HG03442 (cell line): ENCODE results near the gene FMNL2.

Experiments
- ATAC-seq: cut with Tn5 transposase; IDR thresholded peaks from one replicate; pipeline ENCODE4 v1.9.1; 2021; ENCODE audit warnings: mild to moderate bottlenecking, moderate library complexity; ENCODE audit not compliant: unreplicated experiment

Gene FMNL2

DNA sequence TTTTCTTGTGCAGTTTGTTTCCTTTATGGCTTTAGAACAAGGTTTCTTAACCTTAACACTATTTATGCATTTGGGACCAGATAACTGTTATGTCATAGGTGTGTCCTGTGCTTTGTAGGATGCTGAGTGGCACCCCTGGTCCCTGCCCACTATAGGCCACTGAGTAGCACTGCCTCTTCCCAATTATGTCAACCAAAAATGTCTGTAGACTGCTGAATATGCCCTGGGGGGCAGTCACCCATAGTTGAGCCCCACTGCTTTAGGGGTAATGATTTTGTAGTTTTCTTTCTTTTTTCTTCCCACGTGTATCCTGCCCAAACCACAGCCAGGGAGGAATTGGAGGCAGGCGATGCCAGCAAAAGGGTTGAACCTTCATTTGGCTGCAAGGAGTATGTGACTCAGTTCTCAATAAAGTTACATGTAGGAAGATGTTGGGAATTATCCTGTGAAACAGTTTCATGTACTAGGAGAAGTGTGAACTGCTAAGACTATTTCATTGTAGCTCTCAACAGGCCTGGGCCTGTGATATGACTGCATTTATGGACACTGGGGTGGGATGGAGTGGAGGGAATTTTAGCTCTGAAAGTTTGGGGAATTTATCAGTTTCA is 65.7 kb downstream of the FMNL2 start:
- ATAC-seq = no peak

DNA sequence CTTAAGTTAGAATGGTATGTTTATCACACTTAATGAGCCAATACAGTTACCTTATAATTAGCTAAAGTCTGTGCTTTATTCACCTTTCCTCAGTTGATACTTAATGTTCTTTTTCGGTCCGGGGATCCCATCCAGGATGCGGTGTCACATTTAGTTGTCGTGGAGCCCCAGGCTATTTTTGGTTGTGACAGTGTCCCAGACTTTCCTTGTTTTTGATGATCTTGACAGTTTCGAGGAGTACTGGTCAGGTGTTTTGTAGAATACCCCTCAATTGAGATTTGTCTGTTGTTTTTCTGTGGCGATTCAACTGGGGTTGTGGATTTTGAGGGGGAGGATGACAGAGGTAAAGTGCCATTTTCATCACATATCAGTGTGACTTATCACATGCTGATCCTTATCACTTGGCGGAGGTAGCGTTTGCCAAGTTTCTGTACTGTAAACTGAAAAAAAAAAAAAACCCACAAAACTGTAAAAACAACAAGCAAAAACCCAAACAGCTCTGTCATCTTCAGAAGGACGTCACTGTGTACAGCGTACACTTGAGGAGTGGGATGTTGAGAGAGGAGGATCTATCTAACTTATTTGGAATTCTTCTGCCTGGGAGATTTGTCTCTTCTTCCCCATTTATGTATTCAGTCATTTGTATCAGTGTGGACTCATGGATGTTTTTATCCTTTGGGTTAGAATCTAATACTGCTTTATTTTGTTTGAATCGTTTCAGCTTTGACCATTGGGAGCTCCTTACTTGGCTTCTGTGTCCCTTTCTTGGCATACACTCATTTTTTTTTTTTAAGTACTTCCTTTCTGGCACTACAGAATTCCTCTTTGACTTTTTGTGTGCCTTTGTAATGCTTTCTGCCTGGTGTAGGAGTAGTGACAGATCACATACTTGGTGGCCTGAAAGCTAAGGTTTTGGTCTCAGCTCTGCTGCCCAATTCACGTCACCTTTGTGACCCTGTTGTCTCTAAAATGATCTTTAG is 68.1 kb downstream of the FMNL2 start:
- ATAC-seq = no peak

DNA sequence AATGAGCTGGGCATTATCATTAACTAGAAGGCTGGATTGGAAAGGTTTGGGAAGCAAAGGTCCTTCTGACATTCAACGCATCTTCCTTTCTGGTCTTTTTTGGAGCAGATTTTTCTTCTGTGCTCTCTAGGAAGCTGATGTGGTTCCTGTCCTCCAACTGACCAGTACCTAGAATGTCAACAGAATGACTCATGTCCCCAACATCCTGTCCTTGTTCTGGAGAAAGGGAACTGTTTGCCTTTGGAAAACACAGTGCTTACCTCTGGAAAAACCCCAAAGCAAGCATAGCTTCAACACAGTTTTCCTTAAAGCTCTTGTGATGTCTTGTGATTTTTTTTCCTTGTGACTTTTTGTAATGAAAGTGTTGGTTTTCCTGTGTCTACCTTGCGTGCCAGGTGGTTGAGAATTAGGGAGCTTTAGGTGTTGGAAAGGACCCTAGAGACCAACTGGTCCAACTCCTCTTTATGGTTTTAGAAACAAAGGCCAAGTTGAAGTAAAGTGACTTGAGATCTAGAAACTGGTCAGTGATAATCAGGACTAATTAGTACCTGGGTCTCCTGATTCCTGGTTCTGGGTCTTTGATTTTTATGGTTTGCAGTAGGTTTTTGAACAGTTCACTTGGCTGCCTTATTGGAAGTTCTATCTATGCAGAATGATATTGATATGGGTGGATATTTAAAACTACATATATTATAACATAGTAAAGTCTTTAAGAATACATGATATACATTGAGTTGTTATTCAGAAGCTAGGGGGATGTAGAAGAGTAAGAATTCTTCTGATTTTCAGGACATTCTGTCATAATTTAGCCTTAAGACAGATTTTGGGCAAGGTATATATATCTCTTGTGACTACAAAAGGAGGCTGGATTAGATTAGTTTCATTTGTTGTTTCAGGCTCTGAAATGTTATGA is 70.5 kb downstream of the FMNL2 start:
- ATAC-seq = no peak

DNA sequence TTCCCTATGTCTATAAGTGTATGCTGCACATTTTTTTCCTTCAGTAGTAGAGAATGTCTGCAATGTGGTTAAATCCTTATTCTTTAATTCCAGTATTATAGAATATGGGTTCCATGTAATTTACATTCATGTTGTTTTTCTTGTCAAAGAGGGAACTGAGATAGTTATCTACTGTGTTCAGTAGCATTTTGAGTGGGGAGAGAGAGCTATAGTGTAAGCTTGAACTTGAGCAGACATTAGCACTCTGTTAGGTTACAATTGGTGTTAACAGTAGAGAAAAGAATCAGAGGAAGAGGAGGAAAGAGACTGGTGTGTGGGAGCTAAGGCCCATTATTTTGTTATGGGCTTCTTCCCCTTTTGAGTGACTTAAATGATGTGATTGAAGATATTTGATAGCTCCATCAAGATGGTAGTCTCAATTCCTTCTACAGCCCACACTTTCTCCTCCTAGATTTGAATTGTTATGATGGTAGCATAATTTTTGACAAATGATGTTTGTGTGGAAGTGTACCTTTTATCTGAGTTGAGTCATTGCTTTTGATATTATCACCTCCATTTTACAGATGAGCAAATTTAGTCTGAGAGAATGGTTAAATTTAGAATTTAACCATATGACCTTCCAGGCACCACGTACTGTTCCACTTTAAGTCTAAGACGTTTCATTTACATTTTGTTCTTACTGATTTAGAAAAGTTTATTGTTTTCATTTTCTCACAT is 71.3 kb downstream of the FMNL2 start:
- ATAC-seq = peak; percentile 50

DNA sequence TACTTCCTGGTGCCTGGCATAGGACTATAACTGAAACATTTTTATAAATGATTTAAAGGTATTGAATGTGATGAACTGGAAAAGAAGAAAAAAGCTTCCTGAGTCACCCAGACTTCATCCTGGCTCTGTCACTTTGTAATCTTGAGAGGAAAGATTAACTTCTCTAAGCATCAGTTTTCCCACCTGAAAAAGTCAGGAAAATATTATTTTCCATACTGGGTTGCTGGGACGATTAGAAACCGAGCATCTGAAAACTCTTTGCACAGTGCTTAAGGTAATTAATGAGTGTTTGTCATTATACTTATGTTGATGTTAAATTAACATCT is 71.8 kb downstream of the FMNL2 start:
- no peak for ATAC-seq

DNA sequence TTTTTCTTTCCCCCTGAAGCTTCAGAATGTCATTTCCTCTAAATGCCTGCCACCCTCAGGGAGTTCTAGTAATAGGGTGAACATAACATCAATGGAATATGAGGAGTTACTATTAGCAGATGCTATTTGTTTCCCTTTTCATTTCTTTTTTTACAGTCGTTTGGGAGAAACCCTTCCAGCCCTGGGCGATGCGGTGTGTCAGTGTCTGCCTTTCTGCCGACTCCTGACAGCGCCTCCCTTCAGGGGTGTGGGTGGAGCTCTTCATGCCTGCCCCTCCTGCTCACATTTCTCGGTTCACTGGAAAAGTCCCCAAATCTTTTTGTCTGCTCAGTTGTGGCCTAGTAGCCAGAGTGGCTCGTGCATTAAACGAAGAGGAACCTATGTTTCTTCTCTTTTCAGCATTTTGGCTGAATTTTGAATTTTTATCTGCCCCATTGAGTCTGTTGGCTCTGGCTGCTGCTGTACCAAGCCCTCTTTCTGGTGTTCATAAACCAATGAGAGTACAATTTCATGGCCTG is 72.3 kb downstream of the FMNL2 start:
- peak; percentile 91 for ATAC-seq

DNA sequence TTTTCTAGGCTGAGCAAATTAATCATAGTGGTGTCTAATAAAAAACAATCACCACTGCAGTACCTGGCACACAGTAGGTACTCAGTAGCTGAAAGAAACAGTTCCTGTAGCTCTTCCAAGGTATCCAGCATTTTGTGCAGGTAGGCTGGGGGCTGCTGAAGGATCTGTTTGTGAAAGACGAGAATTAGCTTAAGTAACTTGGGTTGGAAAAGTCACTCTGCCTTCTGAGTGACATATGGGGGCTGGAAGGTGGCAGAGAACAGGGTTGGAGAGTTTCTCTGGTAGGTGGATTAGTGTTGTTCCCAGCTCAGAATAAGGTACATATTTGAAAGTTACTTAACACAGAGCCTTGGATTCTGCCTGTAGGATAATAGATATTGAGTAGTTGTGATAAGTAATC is 72.8 kb downstream of the FMNL2 start:
- no peak for ATAC-seq

DNA sequence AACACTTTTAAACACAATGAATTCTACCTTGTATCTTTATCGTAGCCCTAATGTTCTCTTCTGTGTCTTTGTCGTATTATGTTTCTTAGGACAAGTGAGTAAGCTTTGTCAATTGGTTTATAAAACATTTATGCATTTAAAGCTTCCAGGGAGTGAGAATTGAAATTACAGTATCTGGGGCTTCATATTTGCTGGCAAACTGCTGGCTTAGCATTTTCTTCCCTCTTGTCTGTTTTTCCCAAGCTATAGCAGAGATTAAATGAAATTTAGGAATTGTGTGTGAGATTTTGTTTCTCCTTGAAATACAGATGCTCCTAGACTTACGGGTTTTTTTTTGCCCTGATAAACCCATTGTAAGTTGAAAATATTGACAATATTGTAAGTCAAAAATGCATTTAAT is 73.3 kb downstream of the FMNL2 start:
- ATAC-seq = no peak

DNA sequence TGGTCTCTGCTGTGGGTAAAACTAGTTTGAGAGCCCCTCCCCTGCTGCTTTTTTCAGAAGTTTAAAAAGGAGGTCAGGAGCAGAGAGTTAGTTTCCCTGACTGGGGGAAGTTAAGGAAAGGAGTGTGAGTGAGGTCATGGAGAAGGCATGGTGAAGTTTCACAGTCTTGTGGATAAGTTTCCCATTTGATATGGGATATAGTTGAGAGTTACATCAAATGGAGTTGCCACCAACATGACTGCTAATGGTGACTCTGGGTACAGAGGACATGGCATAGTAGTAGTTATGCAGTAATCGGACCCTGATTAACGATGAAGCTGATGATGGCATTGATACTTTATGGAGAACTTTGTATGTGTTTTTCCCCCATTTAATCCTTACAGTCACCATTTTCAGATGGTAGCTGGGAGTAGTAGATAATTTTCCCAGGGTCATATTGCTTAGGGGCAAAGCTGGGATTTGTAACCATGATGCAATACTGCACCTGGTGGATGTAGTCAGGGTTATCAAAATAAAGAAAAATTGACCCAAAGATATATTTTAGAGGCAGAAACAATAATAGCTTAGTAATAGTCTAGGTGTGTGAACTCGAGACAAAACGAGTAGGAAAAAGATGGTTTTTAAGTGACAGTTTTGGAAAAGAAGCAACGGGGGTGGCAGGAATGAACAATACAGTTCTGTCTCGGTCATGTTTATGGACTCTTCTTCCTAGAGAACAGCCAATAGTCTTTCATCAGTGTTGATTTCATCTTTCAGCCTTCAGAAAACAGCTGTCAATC is 74.6 kb downstream of the FMNL2 start:
- no peak for ATAC-seq

DNA sequence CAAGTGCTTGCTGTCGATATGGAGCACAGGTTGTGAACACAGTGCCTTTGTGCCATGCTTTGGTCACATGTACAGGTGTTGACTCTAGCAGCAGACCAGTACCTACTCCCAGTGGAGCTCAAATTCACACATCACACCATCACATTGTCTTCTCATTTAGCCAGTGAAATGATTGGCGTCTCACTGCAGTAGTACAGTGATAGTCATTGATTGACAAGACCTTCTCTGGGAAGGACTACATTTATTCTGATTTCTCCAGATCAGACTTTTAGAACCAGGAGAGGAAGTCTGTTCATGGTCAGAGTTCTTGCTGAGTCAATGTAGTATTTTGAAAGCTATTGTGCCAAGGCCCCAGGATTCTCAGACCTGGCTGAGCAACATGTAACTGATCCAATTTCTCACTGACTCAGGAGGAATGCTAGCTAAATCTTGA is 75.2 kb downstream of the FMNL2 start:
- no peak for ATAC-seq

DNA sequence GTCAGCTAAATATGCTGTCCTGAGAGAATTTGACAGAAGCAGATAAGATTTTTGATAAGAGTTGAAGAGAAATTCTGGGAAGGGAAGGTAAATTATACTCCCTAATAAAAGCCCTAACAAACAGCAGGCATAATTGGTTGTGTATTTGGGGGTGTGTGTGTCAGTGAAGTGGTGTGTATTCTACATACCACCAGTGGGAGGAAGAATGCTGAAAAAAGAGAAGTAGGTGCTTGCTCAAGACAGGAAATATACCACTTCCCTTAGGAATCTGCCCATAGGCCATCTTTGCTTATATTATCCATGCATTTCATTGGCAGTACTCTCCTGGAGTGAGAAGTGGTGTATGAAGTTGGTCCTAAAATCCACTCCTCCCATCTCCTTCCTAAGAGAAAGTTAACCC is 76.2 kb downstream of the FMNL2 start:
- no peak for ATAC-seq

DNA sequence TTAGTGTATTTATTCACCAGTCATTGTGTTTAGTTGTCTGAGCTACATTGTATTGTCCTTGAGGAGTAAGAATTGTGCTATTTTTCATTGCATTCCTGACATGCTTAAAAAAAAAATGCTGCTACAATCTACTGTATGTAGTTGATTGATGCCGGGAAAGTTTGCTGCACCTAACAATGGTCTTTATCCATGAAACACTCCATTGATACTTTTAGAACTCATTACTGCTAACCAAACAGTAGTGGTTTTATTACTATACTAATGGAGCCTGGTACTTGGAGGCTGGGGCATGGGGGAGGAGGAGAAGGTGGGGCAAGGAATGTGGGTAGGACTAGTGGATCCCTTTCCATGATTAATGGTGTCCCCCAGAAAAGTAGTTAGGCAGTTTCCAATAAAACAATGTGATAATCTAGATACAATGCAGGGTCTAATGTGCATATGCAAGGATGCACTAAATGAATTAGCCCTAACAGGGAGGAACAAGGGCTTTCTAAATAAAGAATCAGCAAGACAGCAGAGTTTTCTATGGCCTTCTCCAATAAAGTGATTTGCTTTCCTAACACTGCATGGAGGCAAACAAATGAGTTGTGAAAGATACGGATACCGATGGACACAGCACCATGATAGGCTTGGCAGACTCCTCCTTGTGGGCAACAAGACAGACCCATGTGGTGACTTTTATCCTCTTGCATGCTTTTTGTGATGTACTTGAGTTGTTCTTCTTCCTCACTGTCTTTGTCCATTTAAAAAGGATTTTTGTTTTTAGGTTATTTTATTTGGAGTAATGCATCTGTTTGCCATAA is 78.5 kb downstream of the FMNL2 start:
- no peak for ATAC-seq

DNA sequence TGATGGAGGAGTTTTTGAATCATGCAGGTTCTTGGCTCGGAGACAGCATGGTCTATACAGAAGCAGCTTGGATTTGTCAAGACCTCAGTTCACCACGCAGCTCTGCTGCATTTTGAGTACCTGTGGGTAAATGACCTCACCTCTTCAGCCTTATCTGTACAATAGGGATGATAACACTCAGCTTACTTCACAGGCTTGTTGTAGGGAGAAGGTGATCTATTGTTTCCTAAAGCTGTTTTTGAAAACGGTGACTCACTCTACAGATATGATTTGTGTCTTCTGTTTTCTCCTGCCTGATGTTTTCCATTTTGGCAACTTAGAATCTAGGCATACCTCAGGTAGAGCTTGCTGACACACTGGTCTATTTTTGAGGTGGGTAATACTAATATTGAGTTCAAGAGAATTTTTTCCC is 80.3 kb downstream of the FMNL2 start:
- peak; percentile 56 for ATAC-seq

DNA sequence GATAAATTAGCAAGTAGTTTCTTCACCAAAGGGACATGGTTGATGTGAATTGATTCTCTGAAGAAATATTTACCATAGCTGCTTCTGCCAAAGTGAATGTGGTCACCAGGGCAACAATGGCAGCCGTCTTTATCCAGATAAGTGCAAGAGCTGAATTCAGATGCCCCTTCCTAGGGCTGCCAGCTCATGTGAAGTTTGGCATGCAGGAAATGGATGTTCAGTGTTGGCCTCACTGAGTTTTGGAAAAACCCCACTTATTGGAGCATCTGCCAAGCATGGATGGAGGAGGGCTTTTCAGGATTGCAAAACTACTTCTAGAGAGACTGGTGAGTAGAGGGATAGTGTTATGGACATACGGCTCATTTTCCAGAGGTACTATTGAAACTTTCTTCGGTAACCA is 80.8 kb downstream of the FMNL2 start:
- ATAC-seq = no peak

DNA sequence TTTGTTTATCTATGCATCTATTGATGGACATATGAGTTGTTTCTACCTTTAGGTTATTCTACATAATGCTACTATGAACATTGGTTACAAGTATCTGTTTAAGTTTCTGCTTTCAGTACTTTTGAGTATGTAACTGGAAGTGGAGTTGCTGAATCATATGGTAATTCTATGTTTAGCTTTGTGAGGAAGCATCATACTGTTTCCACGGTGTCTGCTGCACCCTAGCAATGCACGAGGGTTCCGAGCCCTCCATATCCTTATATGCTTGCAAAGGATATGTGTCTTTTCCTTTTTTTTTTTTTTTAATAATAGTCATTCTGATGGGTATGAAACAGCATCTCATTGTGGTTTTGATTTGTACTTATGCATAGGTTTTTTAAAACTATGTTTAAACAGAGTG is 83.7 kb downstream of the FMNL2 start:
- ATAC-seq = no peak

DNA sequence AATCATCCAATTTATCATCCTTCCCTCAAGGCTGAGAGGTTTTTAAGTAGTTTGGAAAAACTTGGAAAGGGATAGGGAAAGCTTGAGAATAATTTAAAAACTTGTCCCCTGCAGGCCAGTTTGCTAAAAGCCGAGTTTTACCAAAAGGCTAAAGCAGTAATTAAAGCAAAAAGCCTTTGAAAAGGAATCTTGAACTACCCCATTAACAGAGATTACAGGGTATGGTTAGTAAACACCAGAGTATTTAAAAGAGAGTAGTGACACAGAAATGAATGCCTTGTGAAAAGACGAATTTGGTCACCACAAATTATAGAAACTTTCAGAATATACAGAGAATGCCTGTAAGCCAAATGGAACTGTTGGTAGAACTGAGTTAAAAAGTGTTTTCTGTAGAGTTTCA is 85.0 kb downstream of the FMNL2 start:
- no peak for ATAC-seq

DNA sequence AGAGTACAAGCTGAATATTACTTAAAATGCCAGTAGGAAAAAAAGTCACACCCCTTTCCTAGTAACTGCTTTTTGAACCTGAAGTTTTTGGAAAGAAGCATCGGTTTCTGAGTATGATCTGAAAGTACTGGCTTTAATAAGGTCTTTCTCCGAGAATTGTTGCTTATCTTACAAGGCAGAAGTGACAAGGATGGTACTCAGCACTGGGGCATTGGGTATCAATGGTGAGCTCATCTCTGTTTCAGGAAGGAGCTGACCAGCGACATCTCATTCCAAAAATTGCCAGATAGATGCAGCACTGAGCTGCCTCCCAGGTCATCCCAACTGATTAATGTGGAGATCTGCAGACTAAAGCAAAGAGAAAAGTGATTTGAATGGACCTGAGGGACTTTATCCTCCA is 85.4 kb downstream of the FMNL2 start:
- no peak for ATAC-seq

DNA sequence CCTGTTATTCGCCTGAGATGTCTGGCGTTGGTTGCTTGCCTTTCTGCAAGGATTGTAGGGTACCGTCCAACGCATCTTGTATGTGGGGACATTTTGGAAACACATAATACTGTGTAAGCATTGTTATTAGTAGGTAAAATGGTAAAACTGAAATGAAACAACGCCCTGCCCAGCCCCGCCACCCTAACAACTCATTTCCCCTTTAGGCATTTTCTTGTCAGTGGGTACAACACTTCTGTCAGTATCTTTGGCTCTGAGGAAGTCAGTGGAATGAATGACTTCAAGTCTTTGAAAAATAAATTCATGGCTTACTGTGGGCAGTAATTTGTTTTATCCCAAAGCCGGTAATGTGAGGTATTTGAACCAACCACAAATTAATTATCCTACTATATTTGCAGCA is 86.0 kb downstream of the FMNL2 start:
- no peak for ATAC-seq
